ENCODE measurements around the gene TRIM47. TPM values are rescaled to one million over a fixed set of nuclear protein-coding genes. Genes with fewer than 3 reads are reported as not detected.
"Not testable (repeated sequence)": the region's sequence is repeated elsewhere in the genome, so short reads cannot be mapped to it uniquely, and the experiment has no call there.

Gene TRIM47
- total RNA-seq, 2 experiments from 2014 or later, result 25.9 to 41.9 TPM

DNA sequence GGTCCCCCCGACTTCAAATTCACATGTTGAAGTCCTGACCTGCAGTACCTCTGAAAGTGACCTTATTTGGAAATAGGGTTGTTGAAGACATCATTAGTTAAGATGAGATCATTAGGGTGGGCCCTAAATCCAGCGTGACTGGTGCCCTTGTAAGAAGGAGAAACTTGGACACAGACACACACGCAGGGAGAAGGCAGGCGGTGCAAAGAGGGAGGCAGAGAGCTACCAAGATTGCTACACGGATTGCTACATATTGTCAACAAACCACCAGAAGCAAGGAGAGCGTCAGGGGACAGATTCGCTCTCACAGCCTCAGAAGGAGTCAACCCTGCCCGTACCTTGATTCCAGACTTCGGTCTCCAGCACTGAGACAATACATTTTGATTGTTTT lies 16.5 kb downstream of the TRIM47 start:
- H3K9me2 ChIP-seq (ENCODE audit: insufficient read depth, low read length), result no peaks in the 10 kb centered on the region
- intact Hi-C loops (cut with micrococcal nuclease; ENCODE audit: unreplicated experiment), result no loop called here
- H3K4me2 ChIP-seq (ENCODE audit: low read length), result no peak overlapping the region
- TF ChIP-seq EZH2phosphoT487 (IDR thresholded peaks at IDR 0.05; ENCODE audit: borderline replicate concordance, low read depth, low read length) (no peak), CTCF (conservative IDR thresholded peaks at IDR 0.05; ENCODE audit: low read length) (no peak)
- no peak overlapping the region for H3K27ac ChIP-seq (ENCODE audit: low read depth, low read length, poor library complexity, severe bottlenecking)
- peaks cover 40% of the 10 kb centered on the region for H3K4me1 ChIP-seq (ENCODE audit: insufficient read depth, low read length, poor library complexity, severe bottlenecking)
- no peaks in the 10 kb centered on the region for H4K20me1 ChIP-seq (ENCODE audit: insufficient read depth, low read length)
- no peak overlapping the region; the same call in 1 of the 2 replicates for H2AFZ ChIP-seq (ENCODE audit: low read length)
- CTCF ChIA-PET (ENCODE audit: unreplicated experiment), result interaction anchor here (1.4 kb wide), 1 partner anchor 14 kb away, joined by 4 read pairs; no protein-coding TSS in a partner anchor
- H3K4me3 ChIP-seq (ENCODE audit: low read depth, low read length, poor library complexity, severe bottlenecking), result no peak overlapping the region
- POLR2A ChIA-PET, result no interaction called here
- no peaks in the 10 kb centered on the region for H3K9me3 ChIP-seq (ENCODE audit: low read length)
- H3K79me2 ChIP-seq (ENCODE audit: insufficient read depth, low read depth, low read length), result no peaks in the 10 kb centered on the region; the same call in 1 of the 2 replicates
- H3K36me3 ChIP-seq (ENCODE audit: insufficient read depth, low read length), result no peaks in the 10 kb centered on the region
- no TSS peak for BruUV-seq (replicated peaks)
- no peak for DNase-seq (ENCODE audit: low spot score)

DNA sequence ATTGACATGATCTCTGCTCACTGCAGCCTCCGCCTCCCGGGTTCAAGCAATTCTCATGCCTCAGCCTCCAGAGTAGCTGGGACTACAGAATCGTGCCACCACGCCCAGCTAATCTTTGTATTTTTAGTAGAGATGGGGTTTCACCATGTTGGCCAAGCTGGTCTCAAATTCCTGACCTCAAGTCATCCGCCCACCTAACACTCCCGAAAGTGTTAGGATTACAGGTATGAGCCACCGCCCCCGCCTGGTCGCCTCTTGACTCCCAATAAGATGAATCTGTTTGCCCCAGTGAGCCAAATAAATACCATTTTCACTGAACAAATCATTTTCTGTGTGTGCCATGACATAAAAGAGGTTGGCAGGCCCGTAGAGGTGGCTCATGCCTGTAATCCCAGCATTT lies 19.0 kb downstream of the TRIM47 start:
- Histone ChIP-seq H3K27ac (ENCODE audit: low read depth, low read length, poor library complexity, severe bottlenecking) (peak overlapping the region; percentile 84), H3K79me2 (ENCODE audit: insufficient read depth, low read depth, low read length) (peaks cover 13% of the 10 kb centered on the region; the same call in 1 of the 2 replicates), H3K4me1 (ENCODE audit: insufficient read depth, low read length, poor library complexity, severe bottlenecking) (peaks cover 36% of the 10 kb centered on the region)
- H3K4me3 ChIP-seq (ENCODE audit: low read depth, low read length, poor library complexity, severe bottlenecking); H2AFZ ChIP-seq (ENCODE audit: low read length); H3K4me2 ChIP-seq (ENCODE audit: low read length); H3K36me3 ChIP-seq (ENCODE audit: insufficient read depth, low read length); H4K20me1 ChIP-seq (ENCODE audit: insufficient read depth, low read length); H3K9me2 ChIP-seq (ENCODE audit: insufficient read depth, low read length); H3K9me3 ChIP-seq (ENCODE audit: low read length); DNase-seq (ENCODE audit: low spot score); BruUV-seq (replicated peaks): not testable (repeated sequence)
- intact Hi-C loops (cut with micrococcal nuclease; ENCODE audit: unreplicated experiment), result loop anchor here (5.0 kb wide), 3 partner anchors 148 to 213 kb away; partner anchors contain the start of genes GALR2, RECQL5, SAP30BP and SRP68
- ChIA-PET CTCF (ENCODE audit: unreplicated experiment) (interaction anchor here (0.6 to 1.2 kb wide), 3 partner anchors 16 to 806 kb away, joined by 4 to 17 read pairs (median 4); no protein-coding TSS in a partner anchor), POLR2A (interaction anchor here (0.5 to 1.6 kb wide), 13 partner anchors 8 to 421 kb away, joined by 3 to 11 read pairs (median 4); a partner anchor contains a TSS)

GRCh38 chr17:75856062-75856756 lies 22.2 kb downstream of the TRIM47 start:
- no peaks in the 10 kb centered on the region for H3K9me2 ChIP-seq (ENCODE audit: insufficient read depth, low read length)
- H3K36me3 ChIP-seq (ENCODE audit: insufficient read depth, low read length), result peaks cover 3% of the 10 kb centered on the region; the same call in 1 of the 2 replicates
- H3K4me2 ChIP-seq (ENCODE audit: low read length), result peak overlapping the region; percentile 82
- CTCF ChIA-PET (ENCODE audit: unreplicated experiment), result interaction anchor here (0.5 to 2.4 kb wide), 7 partner anchors 10 to 876 kb away, joined by 3 to 10 read pairs (median 4); partner anchors contain the start of gene TRIM65
- H3K9me3 ChIP-seq (ENCODE audit: low read length), result no peaks in the 10 kb centered on the region
- intact Hi-C loops (cut with micrococcal nuclease; ENCODE audit: unreplicated experiment), result loop anchor here (5.0 kb wide), 3 partner anchors 151 to 216 kb away; partner anchors contain the start of genes GALR2, RECQL5, SAP30BP and SRP68
- peak; percentile 66 for DNase-seq (ENCODE audit: low spot score)
- peaks cover 17% of the 10 kb centered on the region; the same call in 1 of the 2 replicates for H3K79me2 ChIP-seq (ENCODE audit: insufficient read depth, low read depth, low read length)
- H2AFZ ChIP-seq (ENCODE audit: low read length), result peak overlapping the region; percentile 53; the same call in 1 of the 2 replicates
- TF ChIP-seq EZH2phosphoT487 (IDR thresholded peaks at IDR 0.05; ENCODE audit: borderline replicate concordance, low read depth, low read length), result no peak
- TF ChIP-seq CTCF (conservative IDR thresholded peaks at IDR 0.05; ENCODE audit: low read length), result 0 out of 2 replicates have a peak, but pooled peaks have one; percentile 57
- peak overlapping the region; percentile 78 for H3K27ac ChIP-seq (ENCODE audit: low read depth, low read length, poor library complexity, severe bottlenecking)
- TSS peak; percentile 92 for BruUV-seq (replicated peaks)
- peak overlapping the region; percentile 78 for H3K4me3 ChIP-seq (ENCODE audit: low read depth, low read length, poor library complexity, severe bottlenecking)
- H3K4me1 ChIP-seq (ENCODE audit: insufficient read depth, low read length, poor library complexity, severe bottlenecking), result peaks cover 33% of the 10 kb centered on the region
- POLR2A ChIA-PET, result interaction anchor here (0.6 to 2.6 kb wide), 10 partner anchors 8 to 103 kb away, joined by 3 to 28 read pairs (median 4); partner anchors contain the start of genes MRPL38 and UNK
- H4K20me1 ChIP-seq (ENCODE audit: insufficient read depth, low read length), result peaks cover 4% of the 10 kb centered on the region; the same call in 1 of the 2 replicates
